Measurements from ENCODE around the gene BORCS6.

DNA sequence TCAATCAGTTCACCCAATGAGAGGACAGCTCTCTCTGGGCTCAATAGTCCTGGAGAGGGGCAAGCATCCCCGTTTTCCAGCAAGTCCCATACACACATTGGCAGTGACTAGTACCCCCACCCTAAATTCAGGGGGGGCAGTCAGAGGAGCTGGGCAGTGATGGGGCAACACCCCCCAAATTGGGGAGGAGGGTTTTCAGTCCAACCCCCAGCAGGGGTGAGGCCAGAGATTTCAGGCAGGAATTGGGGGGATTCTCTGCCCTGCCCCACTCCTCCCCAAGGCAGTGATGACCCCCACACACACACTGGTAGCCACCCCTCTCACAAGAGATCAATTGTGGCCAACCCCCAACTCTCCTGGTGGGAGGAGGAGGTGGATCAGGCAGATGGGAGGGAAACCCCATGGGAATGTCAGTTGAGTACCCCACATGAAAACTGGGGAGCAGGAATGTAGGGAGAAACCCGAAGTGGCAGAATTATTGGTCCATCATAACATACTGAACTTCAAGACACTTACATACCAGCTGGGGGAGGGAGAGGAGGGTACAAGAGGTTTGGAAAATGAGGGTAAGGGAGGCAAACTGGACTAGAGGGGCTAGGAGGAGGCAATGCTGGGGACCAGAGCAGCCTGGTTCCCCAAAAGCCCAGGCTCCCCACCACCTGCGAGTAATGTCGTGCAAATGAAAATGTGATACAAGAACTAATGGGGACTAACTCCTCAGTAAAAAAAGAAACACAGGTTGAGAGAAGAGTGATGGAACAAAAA is 30.3 kb downstream of the BORCS6 start:
- TF ChIP-seq, protein P1, sequence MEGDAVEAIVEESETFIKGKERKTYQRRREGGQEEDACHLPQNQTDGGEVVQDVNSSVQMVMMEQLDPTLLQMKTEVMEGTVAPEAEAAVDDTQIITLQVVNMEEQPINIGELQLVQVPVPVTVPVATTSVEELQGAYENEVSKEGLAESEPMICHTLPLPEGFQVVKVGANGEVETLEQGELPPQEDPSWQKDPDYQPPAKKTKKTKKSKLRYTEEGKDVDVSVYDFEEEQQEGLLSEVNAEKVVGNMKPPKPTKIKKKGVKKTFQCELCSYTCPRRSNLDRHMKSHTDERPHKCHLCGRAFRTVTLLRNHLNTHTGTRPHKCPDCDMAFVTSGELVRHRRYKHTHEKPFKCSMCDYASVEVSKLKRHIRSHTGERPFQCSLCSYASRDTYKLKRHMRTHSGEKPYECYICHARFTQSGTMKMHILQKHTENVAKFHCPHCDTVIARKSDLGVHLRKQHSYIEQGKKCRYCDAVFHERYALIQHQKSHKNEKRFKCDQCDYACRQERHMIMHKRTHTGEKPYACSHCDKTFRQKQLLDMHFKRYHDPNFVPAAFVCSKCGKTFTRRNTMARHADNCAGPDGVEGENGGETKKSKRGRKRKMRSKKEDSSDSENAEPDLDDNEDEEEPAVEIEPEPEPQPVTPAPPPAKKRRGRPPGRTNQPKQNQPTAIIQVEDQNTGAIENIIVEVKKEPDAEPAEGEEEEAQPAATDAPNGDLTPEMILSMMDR (IDR thresholded peaks at IDR 0.05; ENCODE audit: poor library complexity, severe bottlenecking), result no peak
- TF ChIP-seq EZH2 (IDR thresholded peaks at IDR 0.05; ENCODE audit: borderline replicate concordance, insufficient read depth, low read length, poor library complexity, severe bottlenecking), result no peak
